ENCODE results near the gene USP9X. TPM values are rescaled to one million over a fixed set of nuclear protein-coding genes. Genes with fewer than 3 reads are reported as not detected.
"Not testable (repeated sequence)": the region's sequence is repeated elsewhere in the genome, so short reads cannot be mapped to it uniquely, and the experiment has no call there.

The USP9X gene
- total and polyA plus RNA-seq, 2 experiments from 2014 or later = 23.8 to 114 TPM

- WGBS (ENCODE audit: low lambda C conversion rate, missing lambda C conversion rate) = 77% methylated on average over 5 of the region's 5 CpGs
- Histone ChIP-seq H3K4me1 (ENCODE audit: insufficient read depth) (no peaks in the 10 kb centered on the region), H3K36me3 (replicated peaks; ENCODE audit: insufficient read depth, low read depth) (peaks cover 1% of the 10 kb centered on the region)
Measured at GRCh38 chrX:41224605-41225004, 139.4 kb downstream of the USP9X start.

DNA sequence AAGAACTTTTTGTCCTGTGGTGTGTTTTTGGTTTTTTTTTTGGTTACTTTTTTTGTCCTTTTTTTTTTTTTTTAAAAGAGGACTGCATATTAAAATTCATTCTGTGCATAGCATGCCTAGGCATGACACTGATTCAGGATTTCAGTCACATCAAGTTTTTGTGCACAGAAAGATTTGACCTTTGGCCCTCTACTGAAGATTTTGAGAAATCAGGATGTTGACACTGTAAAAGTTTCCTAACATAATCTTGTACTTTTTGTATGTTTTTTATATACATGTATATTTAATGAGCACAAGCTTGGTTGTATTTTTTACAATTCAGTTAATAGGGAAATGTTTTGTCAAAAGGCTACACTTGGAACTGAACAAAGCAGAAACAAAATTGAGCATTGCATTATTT lies 148.7 kb downstream of the USP9X start:
- Histone ChIP-seq H3K27ac (no peak overlapping the region), H3K4me1 (ENCODE audit: insufficient read depth) (no peaks in the 10 kb centered on the region), H3K9me2 (replicated peaks; ENCODE audit: insufficient read depth) (no peaks in the 10 kb centered on the region), H4K20me1 (ENCODE audit: insufficient read depth, poor library complexity, severe bottlenecking) (no peaks in the 10 kb centered on the region), H3K4me3 (no peak overlapping the region), H3K4me2 (no peak overlapping the region), H3K27me3 (no peaks in the 10 kb centered on the region), H3K36me3 (replicated peaks; ENCODE audit: insufficient read depth, low read depth) (peaks cover 2% of the 10 kb centered on the region), H3K79me2 (no peaks in the 10 kb centered on the region), H3K9me3 (ENCODE audit: low read depth) (no peaks in the 10 kb centered on the region), H2AFZ (no peak overlapping the region)
- TF ChIP-seq EZH2phosphoT487 (IDR thresholded peaks at IDR 0.05; ENCODE audit: low read depth, severe bottlenecking, unreplicated experiment) (no peak), EZH2 (IDR thresholded peaks at IDR 0.05; ENCODE audit: borderline replicate concordance) (no peak)
- TF ChIP-seq, protein P1, sequence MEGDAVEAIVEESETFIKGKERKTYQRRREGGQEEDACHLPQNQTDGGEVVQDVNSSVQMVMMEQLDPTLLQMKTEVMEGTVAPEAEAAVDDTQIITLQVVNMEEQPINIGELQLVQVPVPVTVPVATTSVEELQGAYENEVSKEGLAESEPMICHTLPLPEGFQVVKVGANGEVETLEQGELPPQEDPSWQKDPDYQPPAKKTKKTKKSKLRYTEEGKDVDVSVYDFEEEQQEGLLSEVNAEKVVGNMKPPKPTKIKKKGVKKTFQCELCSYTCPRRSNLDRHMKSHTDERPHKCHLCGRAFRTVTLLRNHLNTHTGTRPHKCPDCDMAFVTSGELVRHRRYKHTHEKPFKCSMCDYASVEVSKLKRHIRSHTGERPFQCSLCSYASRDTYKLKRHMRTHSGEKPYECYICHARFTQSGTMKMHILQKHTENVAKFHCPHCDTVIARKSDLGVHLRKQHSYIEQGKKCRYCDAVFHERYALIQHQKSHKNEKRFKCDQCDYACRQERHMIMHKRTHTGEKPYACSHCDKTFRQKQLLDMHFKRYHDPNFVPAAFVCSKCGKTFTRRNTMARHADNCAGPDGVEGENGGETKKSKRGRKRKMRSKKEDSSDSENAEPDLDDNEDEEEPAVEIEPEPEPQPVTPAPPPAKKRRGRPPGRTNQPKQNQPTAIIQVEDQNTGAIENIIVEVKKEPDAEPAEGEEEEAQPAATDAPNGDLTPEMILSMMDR (IDR thresholded peaks at IDR 0.05; ENCODE audit: poor library complexity) = no peak
- DNase-seq (ENCODE audit: low spot score) = no peak

More at GRCh38 chrX:41224605-41225004, 139.4 kb downstream of the USP9X start:
- TF ChIP-seq, protein P1 (IDR thresholded peaks at IDR 0.05; ENCODE audit: poor library complexity) = no peak
- no peak for TF ChIP-seq EZH2 (IDR thresholded peaks at IDR 0.05; ENCODE audit: borderline replicate concordance)
- TF ChIP-seq EZH2phosphoT487 (IDR thresholded peaks at IDR 0.05; ENCODE audit: low read depth, severe bottlenecking, unreplicated experiment) = no peak
- Histone ChIP-seq H3K9me2 (replicated peaks; ENCODE audit: insufficient read depth) (no peaks in the 10 kb centered on the region), H4K20me1 (ENCODE audit: insufficient read depth, poor library complexity, severe bottlenecking) (no peaks in the 10 kb centered on the region), H3K27ac (no peak overlapping the region), H3K4me2 (no peak overlapping the region), H2AFZ (no peak overlapping the region), H3K27me3 (no peaks in the 10 kb centered on the region), H3K79me2 (no peaks in the 10 kb centered on the region), H3K4me3 (no peak overlapping the region), H3K9me3 (ENCODE audit: low read depth) (no peaks in the 10 kb centered on the region)
- DNase-seq (ENCODE audit: low spot score) = no peak

DNA sequence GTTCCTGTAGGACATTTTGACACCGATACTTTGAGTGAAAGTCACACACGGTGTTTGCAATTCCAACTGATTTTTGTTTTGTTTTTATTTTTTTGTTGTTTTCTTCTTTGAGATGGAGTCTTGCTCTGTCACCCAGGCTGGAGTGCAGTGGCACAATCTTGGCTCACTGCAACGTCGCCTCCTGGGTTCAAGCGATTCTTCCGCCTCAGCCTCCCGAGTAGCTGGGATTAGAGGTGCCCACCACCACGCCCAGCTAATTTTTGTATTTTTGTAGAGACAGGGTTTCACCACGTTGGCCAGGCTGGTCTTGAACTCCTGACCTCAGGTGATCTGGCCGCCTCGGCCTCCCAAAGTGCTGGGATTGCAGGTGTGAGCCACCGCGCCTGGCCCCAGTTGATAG lies 149.2 kb downstream of the USP9X start:
- not testable (repeated sequence) for DNase-seq (ENCODE audit: low spot score); H3K4me2 ChIP-seq; H3K4me3 ChIP-seq; H3K36me3 ChIP-seq (replicated peaks; ENCODE audit: insufficient read depth, low read depth); H3K27ac ChIP-seq; H3K4me1 ChIP-seq (ENCODE audit: insufficient read depth); H3K9me3 ChIP-seq (ENCODE audit: low read depth); H3K79me2 ChIP-seq; H3K27me3 ChIP-seq; H2AFZ ChIP-seq; H3K9me2 ChIP-seq (replicated peaks; ENCODE audit: insufficient read depth); H4K20me1 ChIP-seq (ENCODE audit: insufficient read depth, poor library complexity, severe bottlenecking)
- 92% methylated on average over 13 of the region's 13 CpGs for WGBS (ENCODE audit: low lambda C conversion rate, missing lambda C conversion rate)

- no peak for DNase-seq (ENCODE audit: low spot score)
- Histone ChIP-seq H3K4me1 (ENCODE audit: insufficient read depth) (no peaks in the 10 kb centered on the region), H3K79me2 (no peaks in the 10 kb centered on the region), H3K27me3 (no peaks in the 10 kb centered on the region), H3K4me2 (no peak overlapping the region), H3K27ac (no peak overlapping the region), H4K20me1 (ENCODE audit: insufficient read depth, poor library complexity, severe bottlenecking) (no peaks in the 10 kb centered on the region), H3K9me2 (replicated peaks; ENCODE audit: insufficient read depth) (no peaks in the 10 kb centered on the region), H3K9me3 (ENCODE audit: low read depth) (no peaks in the 10 kb centered on the region), H3K36me3 (replicated peaks; ENCODE audit: insufficient read depth, low read depth) (no peaks in the 10 kb centered on the region), H2AFZ (no peak overlapping the region), H3K4me3 (no peak overlapping the region)
- WGBS (ENCODE audit: low lambda C conversion rate, missing lambda C conversion rate) = 63% methylated on average over 2 of the region's 2 CpGs
- TF ChIP-seq, protein P1 (IDR thresholded peaks at IDR 0.05; ENCODE audit: poor library complexity) = no peak
- no peak for TF ChIP-seq EZH2 (IDR thresholded peaks at IDR 0.05; ENCODE audit: borderline replicate concordance)
- no peak for TF ChIP-seq EZH2phosphoT487 (IDR thresholded peaks at IDR 0.05; ENCODE audit: low read depth, severe bottlenecking, unreplicated experiment)
Measured at GRCh38 chrX:41234962-41235361, 149.7 kb downstream of the USP9X start.
